Fibroblast of villous mesenchyme (primary cell): ENCODE results near the gene SMURF2. TPM values are rescaled to one million over a fixed set of nuclear protein-coding genes. Genes with fewer than 3 reads are reported as not detected.
A peak's percentile ranks its signal among the peaks of the same experiment; 100 is the strongest.
"Not testable (repeated sequence)": the region's sequence is repeated elsewhere in the genome, so short reads cannot be mapped to it uniquely, and the experiment has no call there.

Source experiments
- DNase-seq: peaks from one replicate; pipeline ENCODE4 v3.0.0-alpha.2; 2010; ENCODE audit warnings: low read depth
- H3K4me3 ChIP-seq: 2 replicates; pipeline ENCODE4 v1.5.1; 2011; ENCODE audit warnings: low read depth, mild to moderate bottlenecking, low read length
- CTCF ChIP-seq: IDR thresholded peaks from 2 replicates; pipeline ENCODE4 v1.5.1; 2012; ENCODE audit warnings: low read depth, mild to moderate bottlenecking, low read length; ENCODE audit not compliant: insufficient read depth
- total RNA-seq: library from RNA; depleted of rRNA; stranded (reverse); fragments of >200 nt; gene quantifications from 2 replicates; pipeline ENCODE4 v1.2.3, GENCODE V29; 2012

Gene SMURF2
- total RNA-seq, 1 donor: 188 TPM

- no peak for DNase-seq
- H3K4me3 ChIP-seq: peak overlapping the region; percentile 81
- TF ChIP-seq CTCF: no peak
Measured at GRCh38 chr17:64662774-64663367, 764 bp upstream of the SMURF2 start.

- H3K4me3 ChIP-seq: peak overlapping the region; percentile 81
- no peak for TF ChIP-seq CTCF
- no peak for DNase-seq
Measured at GRCh38 chr17:64661726-64661975, 456 bp downstream of the SMURF2 start.

- peak overlapping the region; percentile 81 for H3K4me3 ChIP-seq
- DNase-seq: not testable (repeated sequence)
Measured at GRCh38 chr17:64660978-64661725, 955 bp downstream of the SMURF2 start.

GRCh38 chr17:64660195-64660977 is 1.7 kb downstream of the SMURF2 start:
- H3K4me3 ChIP-seq: peak overlapping the region; percentile 81
- DNase-seq: peak; percentile 62

- DNase-seq: no peak
- TF ChIP-seq CTCF: no peak
- H3K4me3 ChIP-seq: no peak overlapping the region
Measured at GRCh38 chr17:64658931-64659330, 3.2 kb downstream of the SMURF2 start.

- no peak for TF ChIP-seq CTCF
- DNase-seq: no peak
- H3K4me3 ChIP-seq: no peak overlapping the region
Measured at GRCh38 chr17:64657610-64658125, 4.4 kb downstream of the SMURF2 start.

GRCh38 chr17:64655704-64656103 is 6.4 kb downstream of the SMURF2 start:
- no peak overlapping the region for H3K4me3 ChIP-seq
- no peak for DNase-seq
- no peak for TF ChIP-seq CTCF
